Fibroblast of gingiva (primary cell): Measurements from ENCODE around the gene MLLT1.

Experiments used
- DNase-seq: peaks from one replicate; pipeline ENCODE4 v3.0.0-alpha.2; 2011; ENCODE audit warnings: low read depth

Gene MLLT1

DNA sequence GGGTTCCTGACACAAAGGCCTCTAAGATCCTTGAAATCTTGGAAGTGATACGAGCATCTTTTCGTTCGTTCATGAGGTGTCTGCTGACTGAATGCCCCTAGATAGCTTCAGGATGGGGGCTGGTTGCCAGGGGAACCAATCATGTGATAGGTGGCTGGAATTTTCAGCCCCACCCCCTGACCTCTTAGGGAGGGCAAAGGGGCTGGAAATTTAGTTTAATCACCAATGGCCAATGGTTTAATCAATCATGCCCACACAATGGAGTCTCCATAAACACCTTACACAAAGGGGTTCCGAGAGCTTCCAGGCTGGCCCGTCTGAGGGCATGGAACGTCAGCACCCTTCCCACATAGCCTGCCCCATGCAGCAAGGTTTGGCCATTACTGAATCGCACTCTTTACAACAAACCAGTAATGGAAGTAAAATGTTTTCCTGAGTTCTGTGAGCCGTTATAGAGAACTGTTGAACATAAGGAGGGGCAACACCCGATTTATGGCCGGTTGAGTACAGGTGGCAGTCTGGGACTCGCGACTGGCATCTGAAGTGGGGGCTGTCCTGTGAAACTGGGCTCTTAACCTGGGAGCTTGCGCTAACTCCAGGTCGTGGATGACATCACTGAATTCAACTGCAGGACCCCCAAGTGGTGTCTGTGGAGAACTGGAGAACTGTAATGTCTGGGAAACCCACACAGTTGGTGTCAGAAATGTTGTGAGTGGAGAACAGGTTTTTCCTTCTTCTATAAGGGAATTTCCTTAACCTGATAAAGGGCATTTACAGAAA lies 25.6 kb downstream of the MLLT1 start:
- no peak for DNase-seq

- DNase-seq, result no peak
Measured at GRCh38 chr19:6252066-6252465, 27.7 kb downstream of the MLLT1 start.

DNA sequence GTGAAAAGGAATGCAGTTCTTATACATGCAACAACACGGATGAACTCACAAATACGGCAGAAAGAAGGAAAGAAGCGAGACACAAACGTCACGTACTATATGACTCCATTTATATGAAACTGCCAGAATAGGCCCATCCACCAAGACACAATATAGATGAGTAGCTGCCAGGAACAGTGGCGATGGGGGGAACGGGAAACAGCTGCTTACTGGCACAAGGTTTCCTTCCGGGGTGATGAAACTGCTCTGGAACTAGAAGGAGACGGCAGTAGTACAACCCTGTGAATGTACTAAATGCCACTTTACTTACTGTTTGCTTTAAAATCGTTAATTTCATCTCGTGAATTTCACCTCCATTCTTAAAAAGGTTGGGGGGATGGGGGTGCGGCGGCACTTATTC lies 28.9 kb downstream of the MLLT1 start:
- DNase-seq, result no peak

GRCh38 chr19:6250024-6250615 lies 29.7 kb downstream of the MLLT1 start:
- DNase-seq, result peak; percentile 43

DNA sequence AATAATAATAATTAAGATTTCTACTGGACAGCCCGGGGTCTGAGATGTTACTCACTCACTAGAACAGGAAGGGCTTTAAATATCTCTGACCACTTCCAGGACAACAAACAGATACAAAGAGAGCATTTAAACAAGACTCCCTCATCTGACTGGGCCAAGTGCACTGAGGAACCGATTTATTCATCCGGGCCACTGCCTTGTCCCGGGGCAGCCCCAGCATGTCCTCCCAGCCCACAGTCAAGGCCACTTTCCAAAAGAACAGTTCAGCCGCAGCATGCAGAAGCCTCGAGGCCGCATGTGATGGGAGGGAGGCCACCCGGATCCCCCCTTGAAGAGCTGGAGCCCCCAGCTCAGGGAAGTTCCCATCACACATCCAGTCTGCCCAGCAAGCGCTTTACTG lies 30.5 kb downstream of the MLLT1 start:
- no peak for DNase-seq

GRCh38 chr19:6248844-6249243 lies 30.9 kb downstream of the MLLT1 start:
- DNase-seq, result no peak

- no peak for DNase-seq
Measured at GRCh38 chr19:6248341-6248740, 31.4 kb downstream of the MLLT1 start.

- no peak for DNase-seq
Measured at GRCh38 chr19:6247007-6247288, 32.8 kb downstream of the MLLT1 start.

GRCh38 chr19:6246174-6247006 lies 33.4 kb downstream of the MLLT1 start:
- DNase-seq, result no peak

- DNase-seq, result no peak
Measured at GRCh38 chr19:6242677-6243076, 37.1 kb downstream of the MLLT1 start.

GRCh38 chr19:6241680-6242377 lies 37.9 kb downstream of the MLLT1 start:
- no peak for DNase-seq

DNA sequence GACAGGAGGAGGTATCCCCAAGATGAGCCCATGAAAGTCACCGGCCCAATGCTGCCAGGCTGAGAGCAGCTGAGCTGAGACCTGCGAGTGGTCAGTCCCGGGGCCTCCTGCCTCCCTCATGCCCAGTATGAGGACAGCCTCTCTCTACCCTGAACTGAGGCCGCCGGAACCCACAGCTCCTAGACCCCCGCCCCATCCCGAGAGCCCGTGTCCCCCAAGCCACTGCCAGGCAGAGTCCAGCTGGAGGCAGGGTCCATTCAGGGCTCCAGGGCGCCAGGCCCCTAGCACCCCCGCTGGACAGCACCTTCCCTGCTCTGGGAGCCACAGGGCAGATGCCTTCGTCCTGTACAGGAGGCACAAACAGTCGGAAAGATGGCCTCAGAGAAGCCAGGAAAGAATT lies 38.7 kb downstream of the MLLT1 start:
- DNase-seq, result no peak

DNA sequence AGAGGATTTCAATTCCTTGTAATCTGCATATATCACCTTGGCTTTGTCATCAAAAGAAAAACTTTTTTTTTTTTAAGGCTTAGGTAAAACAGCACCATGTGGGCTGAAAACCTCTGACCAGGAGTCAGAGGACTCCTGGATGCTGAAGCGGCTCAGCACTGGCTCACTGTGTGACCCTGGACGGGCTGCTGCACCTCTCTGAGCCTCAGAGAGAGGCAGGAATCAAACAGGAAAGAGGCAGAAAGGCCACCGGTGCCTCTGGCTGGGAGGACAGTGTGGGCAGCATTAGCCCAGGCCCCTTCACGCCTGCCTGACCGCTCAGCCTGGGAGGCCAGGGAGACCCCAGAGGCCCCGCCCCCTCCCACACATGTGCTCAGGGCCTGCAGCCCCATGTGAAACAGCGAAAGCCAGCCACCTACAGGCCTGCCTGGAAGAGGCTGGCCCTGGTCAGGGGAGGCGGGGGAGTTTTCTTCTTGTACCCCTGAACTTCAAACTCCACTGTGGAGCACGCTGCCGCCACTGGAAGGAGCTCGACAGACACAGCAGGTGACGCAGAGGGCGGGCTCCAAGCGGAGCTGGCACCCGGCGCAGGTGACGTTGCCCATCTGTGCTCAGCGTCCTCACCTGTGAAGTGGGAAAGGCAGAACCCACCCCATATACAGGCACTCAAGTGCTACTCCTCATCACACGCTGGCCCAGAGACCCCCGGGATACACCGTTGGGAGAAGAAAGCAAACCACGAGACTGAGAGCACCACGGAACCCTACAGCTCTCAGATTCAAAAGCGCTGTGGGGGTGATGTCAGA lies 39.7 kb downstream of the MLLT1 start:
- DNase-seq, result no peak

DNA sequence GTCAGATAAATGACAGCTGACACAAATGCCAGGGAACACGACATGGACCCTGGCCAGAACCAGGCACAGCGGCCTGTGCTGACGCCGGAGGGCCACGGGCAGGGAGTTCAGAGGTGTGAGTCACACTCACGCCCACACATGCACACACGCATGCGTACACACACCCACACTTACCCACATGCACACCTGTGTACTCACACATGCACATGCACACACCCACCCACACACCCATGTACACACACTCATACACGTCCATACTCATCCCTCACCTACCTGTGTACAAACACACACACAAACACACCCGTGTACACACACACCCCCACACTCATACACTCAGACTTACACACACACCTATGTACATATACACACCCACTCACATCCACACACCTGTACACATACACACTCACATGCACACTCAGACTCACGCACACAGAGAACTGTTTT lies 40.4 kb downstream of the MLLT1 start:
- peak; percentile 31 for DNase-seq

- peak; percentile 77 for DNase-seq
Measured at GRCh38 chr19:6238643-6239281, 41.0 kb downstream of the MLLT1 start.

GRCh38 chr19:6238256-6238642 lies 41.5 kb downstream of the MLLT1 start:
- DNase-seq, result no peak

- no peak for DNase-seq
Measured at GRCh38 chr19:6236310-6237291, 43.2 kb downstream of the MLLT1 start.

DNA sequence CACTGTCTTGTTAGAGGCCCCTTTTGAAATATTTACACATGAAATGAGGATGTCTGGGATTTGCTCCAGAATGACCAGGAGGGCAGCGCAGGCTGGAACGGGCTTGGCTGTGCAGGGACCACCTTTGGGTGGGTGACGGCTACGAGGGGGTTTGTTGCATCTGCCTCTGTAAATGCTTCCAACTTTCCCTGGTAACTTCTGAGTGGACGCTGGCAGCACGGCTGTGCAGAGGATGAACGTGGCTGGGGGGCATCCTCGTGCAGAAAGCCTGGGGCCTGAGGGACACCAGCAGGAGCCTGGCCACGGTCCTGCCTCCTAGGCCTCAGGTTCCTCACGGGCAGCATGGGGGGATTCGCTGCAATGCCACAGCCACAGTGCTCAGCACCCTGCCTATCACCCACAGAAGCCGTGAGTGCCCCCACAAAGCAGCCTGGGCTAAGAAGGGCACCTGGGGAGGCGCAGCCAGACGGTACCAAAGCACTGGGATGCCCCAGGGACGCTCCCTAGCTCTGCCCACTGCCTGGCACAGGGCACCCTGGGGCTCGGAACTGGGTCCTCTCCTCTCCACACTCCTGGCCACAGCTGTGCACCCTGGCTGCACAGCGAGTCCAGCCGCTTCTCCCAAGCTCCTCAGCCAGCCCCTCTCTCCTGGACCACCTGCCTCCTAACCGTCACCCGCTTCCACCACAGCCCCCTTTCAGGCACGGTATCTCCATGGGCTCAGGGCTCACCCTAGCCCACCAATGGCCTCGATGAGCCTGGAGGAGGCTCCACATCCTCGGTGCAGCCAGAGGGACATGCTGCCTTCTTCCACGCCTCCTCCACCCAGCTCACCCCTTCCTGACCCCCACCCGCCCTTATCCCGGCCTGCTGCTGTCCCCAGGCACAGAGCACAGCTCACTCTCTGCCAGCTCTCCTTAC lies 44.5 kb downstream of the MLLT1 start:
- no peak for DNase-seq

DNA sequence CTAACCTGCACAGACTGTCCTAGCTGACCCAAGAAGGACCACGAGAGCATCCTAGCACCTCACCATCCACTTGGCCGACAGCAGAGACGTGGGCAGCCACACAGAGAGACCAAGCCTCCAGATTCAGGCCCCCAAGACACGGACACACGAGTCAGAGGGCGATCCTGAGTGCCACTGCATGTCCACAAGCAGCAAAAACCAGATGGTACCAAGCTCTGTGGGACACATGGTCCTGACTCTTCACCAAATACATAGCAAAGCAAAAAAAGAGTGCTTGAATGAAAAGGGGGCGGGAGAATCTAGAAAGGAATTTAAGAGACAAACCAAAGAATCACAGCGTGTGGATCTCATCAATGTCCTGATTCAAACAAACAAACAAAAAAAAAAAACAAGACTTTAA lies 45.2 kb downstream of the MLLT1 start:
- peak; percentile 13 for DNase-seq
